ENCODE data around the gene ZIM2.

Gene ZIM2

DNA sequence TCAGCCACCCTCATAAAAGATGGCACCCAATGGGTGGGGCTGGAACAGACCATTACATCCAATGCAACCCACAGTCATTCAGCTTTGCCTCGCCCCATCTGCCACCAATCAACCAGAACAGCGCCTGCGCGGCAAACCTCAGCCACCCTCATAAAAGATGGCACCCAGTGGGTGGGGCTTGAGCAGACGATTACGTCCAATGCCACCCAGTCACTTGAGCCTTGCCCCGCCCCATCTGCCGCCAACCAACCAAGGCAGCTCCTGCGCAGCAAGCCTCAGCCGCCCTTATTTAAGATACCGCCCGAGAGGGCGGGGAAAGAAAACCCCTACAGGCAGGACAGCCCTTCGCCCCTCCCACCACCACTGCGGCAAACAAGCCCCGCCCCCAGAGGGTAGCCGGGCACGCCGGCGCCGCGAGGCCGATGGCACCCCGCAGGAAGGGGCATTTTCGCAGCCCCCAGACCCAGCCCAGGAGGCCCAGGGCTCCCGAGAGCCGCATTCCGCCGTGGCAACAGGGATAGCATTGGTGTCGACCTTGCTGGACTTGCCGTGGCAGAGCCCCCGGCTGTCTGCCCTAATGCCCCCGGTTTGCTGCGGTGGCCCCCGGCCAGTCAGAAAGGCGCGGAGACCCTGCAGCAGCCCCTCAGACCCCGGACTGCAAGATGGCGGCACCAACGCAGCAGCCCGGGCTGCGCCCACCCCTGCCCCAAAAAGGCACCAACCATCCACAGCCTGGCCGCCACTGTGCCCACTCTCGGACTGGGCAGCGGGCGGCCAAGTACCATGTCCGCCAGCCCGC is 675 bp downstream of the ZIM2 start:
- TF ChIP-seq, protein P1, sequence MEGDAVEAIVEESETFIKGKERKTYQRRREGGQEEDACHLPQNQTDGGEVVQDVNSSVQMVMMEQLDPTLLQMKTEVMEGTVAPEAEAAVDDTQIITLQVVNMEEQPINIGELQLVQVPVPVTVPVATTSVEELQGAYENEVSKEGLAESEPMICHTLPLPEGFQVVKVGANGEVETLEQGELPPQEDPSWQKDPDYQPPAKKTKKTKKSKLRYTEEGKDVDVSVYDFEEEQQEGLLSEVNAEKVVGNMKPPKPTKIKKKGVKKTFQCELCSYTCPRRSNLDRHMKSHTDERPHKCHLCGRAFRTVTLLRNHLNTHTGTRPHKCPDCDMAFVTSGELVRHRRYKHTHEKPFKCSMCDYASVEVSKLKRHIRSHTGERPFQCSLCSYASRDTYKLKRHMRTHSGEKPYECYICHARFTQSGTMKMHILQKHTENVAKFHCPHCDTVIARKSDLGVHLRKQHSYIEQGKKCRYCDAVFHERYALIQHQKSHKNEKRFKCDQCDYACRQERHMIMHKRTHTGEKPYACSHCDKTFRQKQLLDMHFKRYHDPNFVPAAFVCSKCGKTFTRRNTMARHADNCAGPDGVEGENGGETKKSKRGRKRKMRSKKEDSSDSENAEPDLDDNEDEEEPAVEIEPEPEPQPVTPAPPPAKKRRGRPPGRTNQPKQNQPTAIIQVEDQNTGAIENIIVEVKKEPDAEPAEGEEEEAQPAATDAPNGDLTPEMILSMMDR (conservative IDR thresholded peaks at IDR 0.05; ENCODE audit: low read depth): no peak
- DNase-seq (ENCODE audit: low spot score): no peak
- ChIA-PET POLR2A (ENCODE audit: low non-redundant PET) (no interaction called here), CTCF (no interaction called here)
- no peak overlapping the region for H3K27ac ChIP-seq

DNA sequence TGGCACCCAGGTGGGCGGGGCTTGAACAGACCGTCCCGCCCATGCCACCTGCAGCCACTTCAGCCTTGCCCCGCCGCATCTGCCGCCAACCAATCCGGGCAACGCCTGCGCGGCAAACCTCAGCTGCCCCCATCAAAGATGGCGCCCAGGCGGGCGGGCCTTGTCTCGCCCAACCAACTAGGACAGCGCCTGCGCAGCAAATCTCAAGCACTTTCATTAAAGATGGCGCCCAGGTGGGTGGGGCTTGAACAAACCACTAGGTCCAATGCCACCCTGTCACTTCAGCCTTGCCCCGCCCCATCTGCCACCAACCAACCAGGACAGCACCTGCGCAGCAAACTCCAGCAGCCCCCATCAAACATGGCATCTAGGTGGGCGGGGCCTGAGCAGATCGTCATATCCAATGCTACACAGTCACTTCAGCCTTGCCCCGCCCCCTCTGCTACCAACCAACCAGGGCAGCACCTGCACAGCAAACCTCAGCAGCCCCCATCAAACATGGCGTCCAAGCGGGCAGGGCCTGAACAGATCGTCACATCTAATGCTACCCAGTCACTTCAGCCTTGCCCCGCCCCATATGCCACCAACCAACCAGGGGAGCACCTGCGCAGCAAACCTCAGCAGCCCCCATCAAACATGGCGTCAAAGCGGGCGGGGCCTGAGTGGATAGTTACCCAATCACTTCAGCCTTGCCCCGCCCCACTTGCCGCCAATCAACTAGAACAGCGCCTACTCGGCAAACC is 1.4 kb downstream of the ZIM2 start:
- ChIA-PET POLR2A (ENCODE audit: low non-redundant PET) (no interaction called here), CTCF (no interaction called here)
- no peak overlapping the region for H3K27ac ChIP-seq
- TF ChIP-seq, protein P1 (conservative IDR thresholded peaks at IDR 0.05; ENCODE audit: low read depth): no peak
- DNase-seq (ENCODE audit: low spot score): no peak

DNA sequence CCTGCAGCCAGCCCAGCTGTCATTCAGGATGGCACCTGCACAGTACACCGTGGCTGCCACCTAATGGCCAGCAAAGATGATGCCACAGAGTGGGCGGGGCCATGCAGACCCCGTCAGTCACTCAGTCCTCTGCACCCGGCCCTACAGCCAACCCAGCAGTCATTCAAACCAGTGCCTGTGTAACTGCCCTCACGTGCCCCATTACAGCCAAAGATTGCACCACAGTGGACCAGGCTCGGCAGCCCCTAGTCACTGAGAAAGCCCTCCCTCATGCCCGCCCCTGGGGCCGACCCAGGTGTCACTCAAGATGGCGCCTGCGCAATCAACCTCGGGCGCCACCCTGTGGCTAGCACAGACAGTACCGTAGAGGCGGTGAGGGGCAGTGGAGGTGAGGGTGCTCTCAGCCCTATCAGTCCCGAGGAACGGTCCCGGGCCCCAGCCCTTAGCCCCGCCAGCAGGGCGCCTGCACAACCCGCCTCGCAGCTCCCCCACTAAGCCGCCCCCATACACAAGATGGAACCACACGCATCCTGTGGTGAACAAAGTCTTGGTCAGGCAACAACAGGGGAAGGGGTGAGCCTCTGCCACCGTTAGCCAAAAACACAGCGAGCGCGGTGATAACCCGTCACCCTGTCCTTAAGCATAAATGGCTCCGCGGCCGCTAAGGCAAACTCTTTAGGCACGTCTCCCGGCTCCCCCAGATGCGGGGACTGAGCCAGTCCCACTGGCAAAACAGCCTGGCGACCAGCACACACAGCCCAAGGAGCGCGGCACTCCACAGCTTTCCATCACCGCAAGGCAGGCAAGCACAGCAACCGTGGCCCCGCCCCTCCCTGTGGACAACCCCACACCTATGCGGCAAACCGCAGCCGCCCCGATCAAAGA is 2.3 kb downstream of the ZIM2 start:
- TF ChIP-seq, protein P1 (conservative IDR thresholded peaks at IDR 0.05; ENCODE audit: low read depth): no peak
- no peak for DNase-seq (ENCODE audit: low spot score)

DNA sequence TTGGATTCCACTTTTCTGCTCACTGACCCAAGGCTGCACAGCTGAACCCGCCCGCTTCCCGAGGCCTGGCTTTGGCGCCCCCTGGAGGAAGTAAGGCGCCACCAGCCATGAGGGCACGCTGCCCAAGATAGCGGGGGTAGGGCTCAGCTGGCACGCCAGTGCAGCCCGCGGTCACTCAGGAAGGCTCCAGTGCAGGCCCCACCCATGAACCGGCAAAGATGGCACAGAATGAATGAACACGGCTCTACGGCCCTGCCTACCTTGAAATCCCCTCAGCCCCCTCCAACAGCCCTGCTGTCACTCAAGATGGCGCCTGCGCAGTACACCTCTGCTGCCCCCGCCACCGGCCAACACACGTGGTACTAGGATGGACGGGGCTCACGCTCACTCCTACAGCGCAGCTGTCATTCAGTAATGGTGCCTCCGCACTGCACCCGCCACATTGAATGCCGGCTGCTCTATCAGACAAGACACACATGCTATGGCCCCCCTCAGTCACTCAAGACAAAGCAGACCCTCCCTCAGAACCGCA is 3.0 kb downstream of the ZIM2 start:
- ChIA-PET CTCF (no interaction called here), POLR2A (ENCODE audit: low non-redundant PET) (no interaction called here)
- no peak for DNase-seq (ENCODE audit: low spot score)
- TF ChIP-seq, protein P1 (conservative IDR thresholded peaks at IDR 0.05; ENCODE audit: low read depth): no peak
- H3K27ac ChIP-seq: no peak overlapping the region

More for the DNA sequence above, 2.3 kb downstream of the ZIM2 start:
- POLR2A ChIA-PET (ENCODE audit: low non-redundant PET): no interaction called here
- CTCF ChIA-PET: no interaction called here
- H3K27ac ChIP-seq: no peak overlapping the region

DNA sequence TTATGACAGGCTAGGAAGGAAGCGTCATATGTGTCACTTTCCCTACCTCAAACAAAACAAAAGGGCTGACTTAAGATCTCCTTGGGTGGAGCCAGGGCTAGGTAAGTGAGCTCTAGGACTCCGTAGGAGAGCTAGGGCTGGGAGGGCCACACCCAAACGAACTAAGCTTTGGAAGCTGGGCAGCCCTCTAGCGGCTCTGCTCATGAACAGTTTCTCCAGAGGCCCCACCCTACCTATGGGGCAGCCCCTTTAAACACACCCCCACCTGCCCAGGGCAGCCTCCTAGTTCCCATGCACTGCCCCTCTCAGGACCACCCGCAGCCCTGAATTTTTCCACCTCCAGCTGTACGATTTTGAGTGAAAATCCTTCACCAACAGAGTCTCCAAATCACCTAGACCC is 3.5 kb downstream of the ZIM2 start:
- CTCF ChIA-PET: no interaction called here
- TF ChIP-seq, protein P1 (conservative IDR thresholded peaks at IDR 0.05; ENCODE audit: low read depth): no peak
- H3K27ac ChIP-seq: no peak overlapping the region

DNA sequence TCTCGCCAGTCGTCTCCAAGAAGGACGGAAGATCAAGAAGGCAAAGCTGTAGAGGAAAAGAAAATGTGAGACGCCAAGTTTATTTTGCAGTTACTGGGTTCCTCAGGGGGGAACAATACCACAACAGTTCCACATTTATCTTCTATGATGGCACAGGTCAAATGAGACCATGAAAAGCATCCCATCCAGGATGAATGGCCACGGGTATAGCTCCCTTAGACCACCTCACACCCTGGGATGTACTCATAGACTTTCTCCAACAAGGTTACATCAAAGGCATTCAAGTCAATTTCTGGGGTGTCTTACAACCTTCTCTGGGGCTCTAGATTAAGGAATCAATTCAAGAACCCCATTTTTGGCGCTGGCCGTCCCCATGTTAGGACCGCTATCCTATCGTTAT is 4.5 kb downstream of the ZIM2 start:
- TF ChIP-seq, protein P1 (conservative IDR thresholded peaks at IDR 0.05; ENCODE audit: low read depth): no peak
- H3K27ac ChIP-seq: no peak overlapping the region
- DNase-seq (ENCODE audit: low spot score): no peak
- ChIA-PET POLR2A (ENCODE audit: low non-redundant PET) (no interaction called here), CTCF (interaction anchor here (0.7 kb wide), 1 partner anchor 26 kb away, joined by 3 read pairs; no protein-coding TSS in a partner anchor)

More for the DNA sequence above, 3.5 kb downstream of the ZIM2 start:
- POLR2A ChIA-PET (ENCODE audit: low non-redundant PET): no interaction called here
- no peak for DNase-seq (ENCODE audit: low spot score)

Data from RWPE1 (cell line).